Kidney (tissue), 14 donors: ENCODE measurements around the gene UBE2F. TPM values are rescaled to one million over a fixed set of nuclear protein-coding genes. Genes with fewer than 3 reads are reported as not detected.
A peak's percentile ranks its signal among the peaks of the same experiment; 100 is the strongest.

Experiments
- DNase-seq, 5 donors: peaks; one replicate each; pipeline ENCODE4 v3.0.0-alpha.2; 2013 to 2020
- FAIRE-seq: peaks from 2 replicates; lab custom pipeline; 2012; peaks lifted over from hg19 to GRCh38; lab: Jason Lieb, UNC
- H3K27ac ChIP-seq, 2 donors: one replicate each; pipeline ENCODE4 v1.7.0; 2013; ENCODE audit warnings: low read depth in 2 of 2, low read length in 2 of 2, inconsistent platforms in 1 of 2
- H3K27me3 ChIP-seq: one replicate; pipeline ENCODE4 v1.7.1; 2013; ENCODE audit warnings: low read length, inconsistent platforms; ENCODE audit not compliant: control insufficient read depth, insufficient read depth
- H3K36me3 ChIP-seq, 3 donors: one replicate each; pipeline versions ENCODE4 v1.7.0 to v1.7.1; 2013; ENCODE audit warnings: low read length in 3 of 3, control low read depth in 1 of 3, inconsistent platforms in 1 of 3; ENCODE audit not compliant: insufficient read depth in 3 of 3, control insufficient read depth in 2 of 3
- H3K4me1 ChIP-seq, 3 donors: one replicate each; pipeline versions ENCODE4 v1.7.0 to v1.7.1; 2013; ENCODE audit warnings: low read length in 3 of 3, inconsistent platforms in 1 of 3, low read depth in 1 of 3; ENCODE audit not compliant: control insufficient read depth in 2 of 3, insufficient read depth in 2 of 3
- H3K4me3 ChIP-seq, 3 donors: one replicate each; pipeline versions ENCODE4 v1.7.0 to v1.8.1; 2013; ENCODE audit warnings: low read length in 3 of 3, control low read depth in 1 of 3, inconsistent platforms in 1 of 3
- H3K9ac ChIP-seq, 3 donors: one replicate each; pipeline versions ENCODE4 v1.7.0 to v1.7.1; 2013; ENCODE audit warnings: low read length in 3 of 3, control low read depth in 1 of 3, inconsistent platforms in 1 of 3
- H3K9me3 ChIP-seq, 3 donors: one replicate each; pipeline versions ENCODE4 v1.7.0 to v1.7.1; 2013; ENCODE audit warnings: low read length in 3 of 3, control low read depth in 1 of 3, inconsistent platforms in 1 of 3; ENCODE audit not compliant: control insufficient read depth in 2 of 3, insufficient read depth in 1 of 3
- intact Hi-C: fragments of 100-400 bp; cut with DNase I; formaldehyde crosslinking; loops from one replicate; pipeline ENCODE4 v1.11.1; 2022
- polyA plus RNA-seq: library from polyadenylated mRNA; stranded (reverse); fragments of 350-450 nt; fragmentation: Illumina TruSeq; extraction: RNeasy Lipid Tissue Mini Kit (QIAGEN cat#74804); gene quantifications from one replicate; pipeline ENCODE4 v1.2.3, GENCODE V29; 2014; ENCODE audit warnings: low read depth, low replicate concordance; ENCODE audit not compliant: insufficient read depth
- total RNA-seq: library from RNA; stranded (reverse); fragmentation: NEBNext Ultra II Directional; extraction: Animal tissue kit (Norgen Biotek cat#: 25700); gene quantifications from one replicate; pipeline ENCODE4 v1.2.1, GENCODE V29; 2021
- TF ChIP-seq, protein P1 (sequence below): IDR thresholded peaks from 3 replicates; pipeline ENCODE4 v1.5.1; 2012; ENCODE audit warnings: mild to moderate bottlenecking, moderate library complexity, borderline replicate concordance; ENCODE audit not compliant: insufficient read depth; ENCODE audit errors: extremely low read depth
- donor health status: control.
- donor health status: control.
- donor health status: control.
- donor health status: control.
- donor health status: control.
- donor health status: DM: yes; HTN: yes; CAD: no.
- donor health status: Normal renal cell carcinoma (clear cell type).

The UBE2F gene
- total and polyA plus RNA-seq, 2 donors from 2014 or later = 34.5 to 68.7 TPM

DNA sequence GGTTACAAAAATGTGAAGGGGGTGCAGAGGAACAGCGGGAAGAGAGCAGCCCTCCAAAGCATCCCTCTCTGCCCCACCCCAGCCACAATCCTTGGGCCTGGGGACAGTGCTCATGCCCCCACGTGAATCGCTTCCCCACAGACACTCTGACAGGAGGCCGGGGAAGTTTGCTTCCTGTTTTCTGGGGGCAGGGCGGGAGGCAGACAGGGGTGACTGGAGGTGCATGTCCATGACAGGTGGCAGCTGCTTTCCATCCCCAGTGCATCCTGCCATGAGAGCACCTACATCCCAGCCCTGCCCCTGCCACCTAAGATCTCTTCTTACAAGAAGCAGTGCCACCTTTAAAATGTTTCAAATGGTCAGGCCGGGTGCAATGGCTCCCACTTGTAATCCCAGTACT lies 47.2 kb upstream of the UBE2F start:
- Histone ChIP-seq H3K9ac (no peak overlapping the region), H3K27me3 (no peaks in the 10 kb centered on the region), H3K36me3 (no peaks in the 10 kb centered on the region), H3K4me1 (peaks cover 0 to 6% (median 5%) of the 10 kb centered on the region in 3 donors), H3K4me3 (no peak overlapping the region), H3K27ac (no peak overlapping the region), H3K9me3 (no peaks in the 10 kb centered on the region)
- peak in 3 of 5 donors; percentile 33 to 59 (median 45) for DNase-seq
- intact Hi-C loops = no loop called here
- FAIRE-seq = no peak
- TF ChIP-seq, protein P1, sequence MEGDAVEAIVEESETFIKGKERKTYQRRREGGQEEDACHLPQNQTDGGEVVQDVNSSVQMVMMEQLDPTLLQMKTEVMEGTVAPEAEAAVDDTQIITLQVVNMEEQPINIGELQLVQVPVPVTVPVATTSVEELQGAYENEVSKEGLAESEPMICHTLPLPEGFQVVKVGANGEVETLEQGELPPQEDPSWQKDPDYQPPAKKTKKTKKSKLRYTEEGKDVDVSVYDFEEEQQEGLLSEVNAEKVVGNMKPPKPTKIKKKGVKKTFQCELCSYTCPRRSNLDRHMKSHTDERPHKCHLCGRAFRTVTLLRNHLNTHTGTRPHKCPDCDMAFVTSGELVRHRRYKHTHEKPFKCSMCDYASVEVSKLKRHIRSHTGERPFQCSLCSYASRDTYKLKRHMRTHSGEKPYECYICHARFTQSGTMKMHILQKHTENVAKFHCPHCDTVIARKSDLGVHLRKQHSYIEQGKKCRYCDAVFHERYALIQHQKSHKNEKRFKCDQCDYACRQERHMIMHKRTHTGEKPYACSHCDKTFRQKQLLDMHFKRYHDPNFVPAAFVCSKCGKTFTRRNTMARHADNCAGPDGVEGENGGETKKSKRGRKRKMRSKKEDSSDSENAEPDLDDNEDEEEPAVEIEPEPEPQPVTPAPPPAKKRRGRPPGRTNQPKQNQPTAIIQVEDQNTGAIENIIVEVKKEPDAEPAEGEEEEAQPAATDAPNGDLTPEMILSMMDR = no peak

DNA sequence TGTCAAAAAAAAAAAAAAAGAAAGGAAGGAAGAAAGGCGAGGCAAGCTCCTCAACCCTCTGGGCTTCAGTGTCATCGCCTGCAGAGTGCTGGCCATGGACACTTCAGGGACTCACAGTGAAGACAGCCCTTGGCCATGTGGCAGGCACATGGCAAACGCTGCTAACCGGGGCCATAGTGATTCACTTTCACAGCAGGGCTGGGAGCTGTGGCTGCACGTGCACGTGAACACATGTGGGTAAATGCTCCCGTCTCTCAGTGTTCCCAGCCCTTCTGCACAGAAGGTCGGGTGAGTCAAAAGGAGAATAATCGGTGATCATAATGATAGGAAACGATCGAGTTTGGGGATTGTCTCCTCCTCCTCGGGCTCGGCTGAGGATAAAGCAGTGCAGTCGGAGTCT lies 46.1 kb upstream of the UBE2F start:
- no peak overlapping the region for H3K27ac ChIP-seq
- H3K4me3 ChIP-seq = no peak overlapping the region
- FAIRE-seq (no peak), DNase-seq (no peak)
- TF ChIP-seq, protein P1 = no peak
- no peaks in the 10 kb centered on the region for H3K27me3 ChIP-seq
- no peaks in the 10 kb centered on the region for H3K36me3 ChIP-seq
- H3K4me1 ChIP-seq = peaks cover 0 to 6% (median 5%) of the 10 kb centered on the region in 3 donors
- intact Hi-C loops = no loop called here
- H3K9ac ChIP-seq = no peak overlapping the region
- no peaks in the 10 kb centered on the region for H3K9me3 ChIP-seq

GRCh38 chr2:237921967-237922492 lies 44.8 kb upstream of the UBE2F start:
- DNase-seq = peak in 1 of 5 donors; percentile 34
- intact Hi-C loops = no loop called here

More at GRCh38 chr2:237921967-237922492, 44.8 kb upstream of the UBE2F start:
- Histone ChIP-seq H3K27me3 (no peaks in the 10 kb centered on the region), H3K4me3 (no peak overlapping the region), H3K27ac (no peak overlapping the region), H3K9me3 (no peaks in the 10 kb centered on the region), H3K4me1 (peaks cover 0 to 6% (median 5%) of the 10 kb centered on the region in 3 donors), H3K36me3 (no peaks in the 10 kb centered on the region), H3K9ac (no peak overlapping the region)
- TF ChIP-seq, protein P1 = no peak
- no peak for FAIRE-seq
